ENCODE measurements around the gene EDAR.

The EDAR gene

GRCh38 chr2:108923736-108924579 lies 65.1 kb downstream of the EDAR start:
- DNase-seq (ENCODE audit: low spot score) = no peak

GRCh38 chr2:108923019-108923700 lies 65.9 kb downstream of the EDAR start:
- no peak for DNase-seq (ENCODE audit: low spot score)

GRCh38 chr2:108922141-108922915 lies 66.7 kb downstream of the EDAR start:
- DNase-seq (ENCODE audit: low spot score) = no peak

GRCh38 chr2:108921096-108922030 lies 67.7 kb downstream of the EDAR start:
- no peak for DNase-seq (ENCODE audit: low spot score)

GRCh38 chr2:108920686-108921085 lies 68.3 kb downstream of the EDAR start:
- DNase-seq (ENCODE audit: low spot score) = no peak

GRCh38 chr2:108919571-108920373 lies 69.2 kb downstream of the EDAR start:
- no peak for DNase-seq (ENCODE audit: low spot score)

GRCh38 chr2:108918941-108919341 lies 70.1 kb downstream of the EDAR start:
- DNase-seq (ENCODE audit: low spot score) = no peak

- no peak for DNase-seq (ENCODE audit: low spot score)
Observed at GRCh38 chr2:108918156-108918874, 70.7 kb downstream of the EDAR start.

GRCh38 chr2:108917526-108917925 lies 71.5 kb downstream of the EDAR start:
- DNase-seq (ENCODE audit: low spot score) = no peak

GRCh38 chr2:108916796-108917421 lies 72.1 kb downstream of the EDAR start:
- peak; percentile 70 for DNase-seq (ENCODE audit: low spot score)

- no peak for DNase-seq (ENCODE audit: low spot score)
Observed at GRCh38 chr2:108916122-108916795, 72.8 kb downstream of the EDAR start.

- no peak for DNase-seq (ENCODE audit: low spot score)
Observed at GRCh38 chr2:108912629-108912902, 76.5 kb downstream of the EDAR start.

GRCh38 chr2:108911807-108912628 lies 77.0 kb downstream of the EDAR start:
- DNase-seq (ENCODE audit: low spot score) = no peak

GRCh38 chr2:108911401-108911800 lies 77.6 kb downstream of the EDAR start:
- no peak for DNase-seq (ENCODE audit: low spot score)

- DNase-seq (ENCODE audit: low spot score) = no peak
Observed at GRCh38 chr2:108910541-108911396, 78.3 kb downstream of the EDAR start.

GRCh38 chr2:108910011-108910431 lies 79.0 kb downstream of the EDAR start:
- no peak for DNase-seq (ENCODE audit: low spot score)

- no peak for DNase-seq (ENCODE audit: low spot score)
Observed at GRCh38 chr2:108909275-108909823, 79.7 kb downstream of the EDAR start.

Measured in globus pallidus (tissue), 1 donor.